Measurements from ENCODE around the gene TAF7. TPM values are rescaled to one million over a fixed set of nuclear protein-coding genes. Genes with fewer than 3 reads are reported as not detected.

Gene TAF7, protein sequence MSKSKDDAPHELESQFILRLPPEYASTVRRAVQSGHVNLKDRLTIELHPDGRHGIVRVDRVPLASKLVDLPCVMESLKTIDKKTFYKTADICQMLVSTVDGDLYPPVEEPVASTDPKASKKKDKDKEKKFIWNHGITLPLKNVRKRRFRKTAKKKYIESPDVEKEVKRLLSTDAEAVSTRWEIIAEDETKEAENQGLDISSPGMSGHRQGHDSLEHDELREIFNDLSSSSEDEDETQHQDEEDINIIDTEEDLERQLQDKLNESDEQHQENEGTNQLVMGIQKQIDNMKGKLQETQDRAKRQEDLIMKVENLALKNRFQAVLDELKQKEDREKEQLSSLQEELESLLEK
- 30.1 and 32.8 TPM in 2 replicates for total RNA-seq

GRCh38 chr5:141320225-141321169 is at the start of gene TAF7:
Gene TAF7, minus strand, starts transcription at chr5:141320784. Its CDS starts 740 bp downstream, at chr5:141320044.

GRCh38 chr5:141363952-141364660 is 43.5 kb upstream of the TAF7 start, which contains the start of gene PCDHGA5:
Gene PCDHGA5, plus strand, starts transcription at chr5:141364162. Its CDS starts 169 bp downstream, at chr5:141364331.

DNA sequence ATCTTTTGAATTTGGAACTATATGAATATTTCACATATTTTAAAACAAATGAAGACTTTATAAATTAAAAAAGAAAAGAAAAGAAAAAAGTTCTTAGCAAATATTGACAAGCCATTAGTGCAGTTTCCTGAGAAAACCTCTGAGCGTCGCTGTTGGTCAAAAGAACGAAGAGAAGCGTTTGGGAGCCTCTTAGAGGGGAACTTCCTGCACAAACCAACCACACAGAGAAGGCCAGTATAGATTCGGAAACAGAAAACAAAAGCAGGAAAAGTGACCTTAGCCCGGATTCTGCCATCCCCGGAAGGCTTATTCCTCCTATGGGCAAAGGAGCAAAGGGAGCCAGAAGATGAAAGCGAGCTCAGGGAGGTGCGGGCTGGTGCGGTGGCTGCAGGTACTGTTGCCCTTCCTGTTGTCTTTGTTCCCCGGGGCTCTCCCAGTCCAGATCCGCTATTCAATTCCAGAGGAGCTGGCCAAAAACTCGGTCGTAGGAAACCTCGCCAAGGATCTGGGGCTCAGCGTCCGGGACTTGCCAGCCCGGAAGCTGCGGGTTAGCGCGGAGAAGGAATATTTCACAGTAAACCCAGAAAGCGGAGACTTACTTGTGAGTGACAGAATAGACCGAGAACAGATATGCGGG is 39.3 kb upstream of the TAF7 start, which contains the start of gene PCDHGB2:
PCDHGB2 (plus strand) TSS at position 205 of the 637 bp plus-strand sequence; CDS start at position 347, 142 bp downstream.

GRCh38 chr5:141354900-141355469 is 34.4 kb upstream of the TAF7 start, which contains the start of gene PCDHGA4:
Gene PCDHGA4, plus strand, starts transcription at chr5:141355021. Its CDS starts 87 bp downstream, at chr5:141355108.

DNA sequence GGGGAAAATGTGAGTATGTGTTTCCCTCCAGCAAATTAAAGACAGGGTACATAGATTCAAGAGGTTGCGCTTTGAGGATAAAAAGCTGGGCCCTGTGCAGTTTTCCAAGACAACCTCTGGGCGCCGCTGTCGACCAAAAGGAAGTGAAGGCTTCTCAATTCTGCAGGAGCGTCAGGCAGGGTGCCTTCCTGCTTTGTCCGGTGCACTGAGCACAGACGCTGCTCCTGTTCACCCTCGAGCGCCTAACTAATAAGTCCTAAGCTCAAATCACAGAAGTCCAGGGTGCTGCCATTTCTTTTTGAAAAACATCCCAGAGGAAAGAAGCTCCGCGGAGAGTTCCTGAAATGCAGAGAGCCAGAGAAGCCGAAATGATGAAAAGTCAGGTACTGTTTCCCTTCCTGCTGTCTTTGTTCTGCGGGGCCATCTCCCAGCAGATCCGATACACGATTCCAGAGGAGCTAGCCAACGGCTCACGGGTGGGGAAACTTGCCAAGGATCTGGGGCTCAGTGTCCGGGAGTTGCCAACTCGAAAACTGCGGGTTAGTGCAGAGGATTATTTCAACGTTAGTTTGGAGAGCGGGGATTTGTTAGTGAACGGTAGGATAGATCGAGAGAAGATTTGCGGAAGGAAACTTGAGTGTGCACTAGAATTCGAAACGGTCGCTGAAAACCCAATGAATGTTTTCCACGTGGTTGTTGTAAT is 29.5 kb upstream of the TAF7 start, which contains the start of gene PCDHGB1:
PCDHGB1 (plus strand) TSS at position 183 of the 703 bp plus-strand sequence; CDS start at position 345, 162 bp downstream.

DNA sequence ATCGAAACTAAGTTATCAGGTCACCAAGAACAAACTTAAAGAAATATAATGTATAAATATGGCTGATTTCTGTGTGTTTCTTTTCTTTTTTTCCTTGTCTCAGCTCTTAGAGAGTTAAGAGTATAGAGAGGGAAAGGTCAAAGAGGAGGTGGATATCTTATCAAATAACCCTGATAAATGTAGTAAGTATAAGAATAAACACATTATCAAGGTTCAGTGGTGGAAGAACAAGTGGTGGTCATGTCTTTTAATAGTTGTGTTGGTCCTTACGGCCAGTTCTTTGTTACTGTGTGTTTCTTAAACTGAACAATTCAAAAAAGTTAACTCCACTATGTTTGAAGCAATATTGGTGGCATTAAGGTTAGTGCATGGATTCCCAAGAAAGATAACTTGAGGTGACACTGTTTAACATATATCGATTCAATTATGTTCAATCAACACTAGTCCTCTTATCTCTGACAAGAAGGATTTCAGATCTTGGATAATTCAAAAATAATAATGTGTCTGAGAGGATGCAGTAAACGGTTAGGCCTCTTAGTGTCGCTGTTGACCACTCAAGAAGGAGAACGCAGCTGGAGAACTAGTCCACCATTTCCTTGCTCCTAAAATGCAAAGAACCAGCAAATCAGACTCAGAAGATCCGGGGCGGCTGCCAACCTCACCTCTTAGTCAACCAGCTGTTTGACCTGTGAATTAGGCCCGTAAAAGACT is 22.8 kb upstream of the TAF7 start, which contains the start of gene PCDHGA3:
PCDHGA3 (plus strand) TSS at position 588 of the 711 bp plus-strand sequence. CDS start 205 bp downstream, outside the sequence.

DNA sequence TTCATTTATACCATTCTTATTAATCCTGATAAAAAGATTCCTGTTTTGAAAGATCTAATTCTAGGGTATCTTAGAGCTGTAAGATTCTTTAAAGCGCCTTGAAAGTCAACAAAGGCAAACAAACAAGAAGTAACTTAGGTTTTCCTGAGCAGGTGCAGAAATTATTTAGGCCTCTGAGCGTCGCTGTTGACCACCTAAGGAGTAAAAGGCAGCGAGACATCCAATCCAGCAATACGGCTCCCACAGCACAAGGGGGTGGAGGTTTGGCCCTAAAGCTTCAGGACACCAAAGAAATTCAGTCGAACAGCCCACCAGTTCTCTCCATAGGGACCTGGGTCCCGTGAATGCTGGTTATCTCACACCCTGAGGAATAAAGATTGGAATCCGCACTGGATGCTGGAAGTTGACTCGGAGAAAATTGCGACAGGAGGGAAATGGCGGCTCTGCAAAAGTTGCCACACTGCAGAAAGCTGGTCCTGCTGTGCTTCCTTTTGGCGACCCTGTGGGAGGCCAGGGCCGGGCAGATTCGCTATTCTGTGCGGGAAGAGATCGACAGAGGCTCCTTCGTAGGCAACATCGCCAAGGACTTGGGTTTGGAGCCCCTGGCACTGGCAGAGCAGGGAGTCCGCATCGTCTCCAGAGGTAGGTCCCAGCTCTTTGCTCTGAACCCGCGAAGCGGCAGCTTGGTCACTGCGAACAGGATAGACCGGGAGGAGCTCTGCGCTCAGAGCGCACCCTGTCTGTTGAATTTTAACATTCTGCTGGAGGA is 18.1 kb upstream of the TAF7 start, which contains the start of gene PCDHGA2:
PCDHGA2 (plus strand) TSS at position 223 of the 769 bp plus-strand sequence.

DNA sequence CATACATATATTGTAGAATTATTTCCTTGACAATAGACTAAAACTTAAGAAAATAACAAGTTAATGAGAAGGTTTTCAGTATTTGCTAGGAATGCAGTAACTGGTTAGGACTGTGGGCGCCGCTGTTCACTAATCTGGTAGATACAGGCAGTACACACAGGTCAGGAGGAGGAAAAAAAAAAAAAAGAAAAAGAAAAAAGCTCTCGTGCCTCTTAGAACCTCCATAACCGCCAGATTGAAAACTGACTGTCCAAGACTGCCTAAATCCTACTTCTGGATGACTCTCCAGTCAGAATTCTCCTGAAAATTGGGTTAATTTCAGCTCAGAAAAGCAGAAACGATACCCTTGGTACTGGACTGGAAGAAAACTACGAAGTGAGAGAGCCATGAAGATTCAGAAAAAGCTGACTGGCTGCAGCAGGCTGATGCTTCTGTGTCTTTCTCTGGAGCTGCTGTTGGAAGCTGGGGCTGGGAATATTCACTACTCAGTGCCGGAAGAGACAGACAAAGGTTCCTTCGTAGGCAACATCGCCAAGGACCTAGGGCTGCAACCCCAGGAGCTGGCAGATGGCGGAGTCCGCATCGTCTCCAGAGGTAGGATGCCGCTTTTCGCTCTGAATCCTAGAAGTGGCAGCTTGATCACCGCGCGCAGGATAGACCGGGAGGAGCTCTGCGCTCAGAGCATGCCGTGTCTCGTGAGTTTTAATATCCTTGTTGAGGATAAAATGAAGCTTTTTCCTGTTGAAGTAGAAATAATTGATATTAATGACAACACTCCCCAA is 9.9 kb upstream of the TAF7 start, which contains the start of gene PCDHGA1:
PCDHGA1 (plus strand) TSS at position 216 of the 782 bp plus-strand sequence.

DNA sequence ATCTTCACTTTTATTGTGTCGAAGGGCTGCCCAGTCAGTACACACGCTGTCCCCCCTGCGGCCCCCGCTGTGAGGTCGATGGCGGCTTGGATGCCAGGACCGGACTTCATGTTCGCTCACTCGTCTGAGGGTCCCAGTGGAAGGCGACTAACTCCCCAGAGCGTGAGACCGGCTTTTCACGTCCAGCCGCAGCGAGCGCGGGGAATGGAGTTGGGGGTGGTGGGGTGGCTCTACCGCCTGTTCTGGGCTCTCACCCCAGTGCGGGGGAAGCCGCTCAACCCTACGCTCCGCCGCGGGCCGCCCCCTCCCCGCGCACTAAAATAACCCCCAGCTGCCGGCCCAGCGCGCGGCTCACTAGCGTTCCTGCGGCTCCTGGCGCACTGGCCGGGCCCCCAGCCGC is 16.8 kb downstream of the TAF7 start, which contains the start of gene SLC25A2:
SLC25A2 (minus strand) TSS at position 294 of the 400 bp plus-strand sequence; CDS start at position 110, 184 bp downstream.

Other genes with a start within 250 kb of the TAF7 start
- gene PCDHB2, start 226.2 kb downstream of the TAF7 start, total RNA-seq: 0.43 and 1.4 TPM in 2 replicates
- 0.21 and 0.48 TPM in 2 replicates for gene PCDHB3, start 220.3 kb downstream of the TAF7 start, total RNA-seq
- gene PCDHB4, start 199.0 kb downstream of the TAF7 start, total RNA-seq: under 0.01 TPM in 1 of 2 replicates, not detected in the other
- gene PCDHB5, start 185.6 kb downstream of the TAF7 start, total RNA-seq: 0.24 and 0.64 TPM in 2 replicates
- gene PCDHB6, start 170.7 kb downstream of the TAF7 start, total RNA-seq: not detected in 2 replicates
- gene PCDHB7, start 148.1 kb downstream of the TAF7 start, total RNA-seq: under 0.01 TPM in 1 of 2 replicates, not detected in the other
- gene PCDHB8, start 143.0 kb downstream of the TAF7 start, total RNA-seq: under 0.01 TPM in 2 replicates
- under 0.01 TPM in 1 of 2 replicates, not detected in the other for gene PCDHB16, start 138.4 kb downstream of the TAF7 start, total RNA-seq
- gene PCDHB9, start 133.6 kb downstream of the TAF7 start, total RNA-seq: under 0.01 TPM in 1 of 2 replicates, not detected in the other
- under 0.01 and 0.21 TPM in 2 replicates for gene PCDHB10, start 128.4 kb downstream of the TAF7 start, total RNA-seq
- gene PCDHB11, start 121.2 kb downstream of the TAF7 start, total RNA-seq: 0.24 and 0.43 TPM in 2 replicates
- under 0.01 TPM in 1 of 2 replicates, not detected in the other for gene PCDHB12, start 112.1 kb downstream of the TAF7 start, total RNA-seq
- 0.24 TPM in 1 of 2 replicates, not detected in the other for gene PCDHB13, start 106.9 kb downstream of the TAF7 start, total RNA-seq
- gene PCDHB14, start 97.4 kb downstream of the TAF7 start, total RNA-seq: 0.24 and 0.43 TPM in 2 replicates
- gene PCDHB15, start 75.4 kb downstream of the TAF7 start, total RNA-seq: 0.21 and 0.24 TPM in 2 replicates
- gene SLC25A2, start 16.7 kb downstream of the TAF7 start, total RNA-seq: not detected in 2 replicates
- under 0.01 TPM in 1 of 2 replicates, not detected in the other for gene PCDHGA1, start 9.7 kb upstream of the TAF7 start, total RNA-seq
- gene PCDHGA2, start 18.0 kb upstream of the TAF7 start, total RNA-seq: 0.21 and 0.48 TPM in 2 replicates
- under 0.01 and 0.21 TPM in 2 replicates for gene PCDHGA3, start 23.0 kb upstream of the TAF7 start, total RNA-seq
- 0.21 and 0.24 TPM in 2 replicates for gene PCDHGB1, start 29.3 kb upstream of the TAF7 start, total RNA-seq
- 0.24 TPM in 1 of 2 replicates, not detected in the other for gene PCDHGA4, start 34.2 kb upstream of the TAF7 start, total RNA-seq
- gene PCDHGB2, start 39.2 kb upstream of the TAF7 start, total RNA-seq: under 0.01 TPM in 1 of 2 replicates, not detected in the other
- 0.24 TPM in 1 of 2 replicates, not detected in the other for gene PCDHGA5, start 43.4 kb upstream of the TAF7 start, total RNA-seq
- 0.24 and 0.43 TPM in 2 replicates for gene PCDHGB3, start 49.5 kb upstream of the TAF7 start, total RNA-seq
- under 0.01 and 0.24 TPM in 2 replicates for gene PCDHGA6, start 53.1 kb upstream of the TAF7 start, total RNA-seq
- gene PCDHGA7, start 62.0 kb upstream of the TAF7 start, total RNA-seq: 0.21 and 0.24 TPM in 2 replicates
- gene PCDHGB4, start 66.9 kb upstream of the TAF7 start, total RNA-seq: 0.64 and 5.3 TPM in 2 replicates
- gene PCDHGA8, start 71.8 kb upstream of the TAF7 start, total RNA-seq: 0.21 and 0.48 TPM in 2 replicates
- 2.6 and 4.6 TPM in 2 replicates for gene PCDHGB5, start 77.2 kb upstream of the TAF7 start, total RNA-seq
- 0.72 and 0.85 TPM in 2 replicates for gene PCDHGA9, start 82.0 kb upstream of the TAF7 start, total RNA-seq
- gene PCDHGB6, start 87.2 kb upstream of the TAF7 start, total RNA-seq: 0.48 and 0.64 TPM in 2 replicates
- gene PCDHGA10, start 92.2 kb upstream of the TAF7 start, total RNA-seq: 2.2 and 4.3 TPM in 2 replicates
- 1.1 and 3.4 TPM in 2 replicates for gene PCDHGB7, start 96.9 kb upstream of the TAF7 start, total RNA-seq
- 2.2 and 2.6 TPM in 2 replicates for gene PCDHGA11, start 100.3 kb upstream of the TAF7 start, total RNA-seq
- gene PCDHGA12, start 109.7 kb upstream of the TAF7 start, total RNA-seq: 1.7 and 3.9 TPM in 2 replicates
- gene PCDHGC3, start 155.2 kb upstream of the TAF7 start, total RNA-seq: 20.0 and 20.2 TPM in 2 replicates
- under 0.01 and 0.48 TPM in 2 replicates for gene PCDHGC4, start 164.2 kb upstream of the TAF7 start, total RNA-seq
- 0.21 and 1.2 TPM in 2 replicates for gene PCDHGC5, start 168.3 kb upstream of the TAF7 start, total RNA-seq

All from tracheal epithelial cell (primary cell).